ENCODE results near the gene ACYP2. TPM values are rescaled to one million over a fixed set of nuclear protein-coding genes. Genes with fewer than 3 reads are reported as not detected.
A peak's percentile ranks its signal among the peaks of the same experiment; 100 is the strongest.
"Not testable (repeated sequence)": the region's sequence is repeated elsewhere in the genome, so short reads cannot be mapped to it uniquely, and the experiment has no call there.

Gene ACYP2
- polyA plus RNA-seq, 4 donors: 18.2 to 22.6 (median 20.5) TPM

- DNase-seq (ENCODE audit: low read depth in 4 of 4, low spot score in 2 of 4): no peak
These were observed 144.2 kb downstream of the ACYP2 start for GRCh38 chr2:54259413-54260240.

GRCh38 chr2:54260241-54260595 lies 144.8 kb downstream of the ACYP2 start:
- DNase-seq (ENCODE audit: low read depth in 4 of 4, low spot score in 2 of 4): no peak

DNA sequence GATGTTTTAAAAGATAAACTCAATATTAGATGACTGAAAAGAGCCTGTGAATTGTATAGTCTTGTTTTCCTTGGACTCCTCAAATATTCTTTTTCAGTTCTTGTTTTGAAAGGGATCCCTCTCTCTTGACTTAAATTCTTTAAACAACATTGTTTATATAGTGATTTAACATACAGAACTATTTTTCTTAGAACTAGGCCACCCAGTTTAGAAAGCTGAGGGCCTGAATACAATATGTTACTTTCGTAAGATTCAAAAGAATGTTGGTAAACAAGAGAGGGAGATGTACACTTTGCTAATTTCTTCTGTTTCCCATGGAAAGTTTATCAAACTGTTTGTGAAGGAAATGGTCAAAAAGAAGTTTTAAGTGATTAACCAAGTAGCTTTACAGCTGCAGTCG lies 146.1 kb downstream of the ACYP2 start:
- DNase-seq (ENCODE audit: low read depth in 4 of 4, low spot score in 2 of 4): peak in 1 of 4 donors; percentile 3

DNA sequence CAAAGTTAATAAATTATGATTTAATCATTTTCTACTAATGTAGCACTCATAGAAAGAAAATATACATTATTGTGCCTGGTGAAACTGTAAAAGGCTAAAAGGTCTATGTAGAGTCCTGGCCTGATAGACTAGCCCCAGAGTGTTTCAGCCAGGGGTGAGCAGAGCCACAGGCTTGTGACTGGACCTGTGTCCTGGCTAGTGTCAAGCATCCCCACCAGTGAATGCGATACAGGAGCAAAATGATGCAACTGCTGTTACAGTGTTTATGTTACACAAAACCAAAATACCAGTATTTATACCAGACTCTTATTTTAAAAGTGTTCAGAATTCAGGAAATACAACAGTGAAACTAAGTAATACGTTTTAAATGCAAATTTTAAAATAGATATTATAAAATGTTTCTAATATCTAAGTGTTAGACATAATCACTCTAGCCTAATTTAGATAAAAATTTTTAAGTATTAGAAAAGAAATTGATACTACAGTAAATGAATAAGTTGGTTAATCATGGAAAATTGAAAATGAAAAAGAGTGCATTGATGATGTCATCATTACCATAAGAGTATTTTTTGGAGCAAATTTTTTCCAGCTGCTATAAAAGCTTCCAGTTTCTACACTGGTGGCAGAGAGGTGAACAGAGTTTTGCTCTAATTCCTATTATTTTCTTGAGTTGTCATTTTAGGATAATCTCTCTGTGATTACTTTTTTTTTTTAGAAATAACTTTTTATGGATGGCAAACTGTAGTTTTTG lies 146.8 kb downstream of the ACYP2 start:
- no peak for DNase-seq (ENCODE audit: low read depth in 4 of 4, low spot score in 2 of 4)

DNA sequence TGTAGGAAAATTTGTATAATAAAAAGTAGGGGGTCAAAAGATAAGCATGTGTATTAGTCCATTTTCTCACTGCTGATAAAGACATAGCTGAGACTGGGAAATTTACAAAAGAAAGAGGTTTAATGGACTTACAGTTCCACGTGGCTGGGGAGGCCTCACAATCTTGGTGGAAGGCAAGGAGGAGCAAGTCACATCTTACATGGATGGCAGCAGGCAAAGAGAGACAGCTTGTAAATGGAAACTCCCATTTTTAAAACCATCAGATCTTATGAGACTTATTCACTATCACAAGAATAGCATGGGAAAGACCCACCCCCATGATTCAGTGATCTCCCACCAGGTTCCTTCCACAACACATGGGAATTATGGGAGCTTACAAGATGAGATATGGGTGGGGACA lies 149.7 kb downstream of the ACYP2 start:
- DNase-seq (ENCODE audit: low read depth in 4 of 4, low spot score in 2 of 4): not testable (repeated sequence)

DNA sequence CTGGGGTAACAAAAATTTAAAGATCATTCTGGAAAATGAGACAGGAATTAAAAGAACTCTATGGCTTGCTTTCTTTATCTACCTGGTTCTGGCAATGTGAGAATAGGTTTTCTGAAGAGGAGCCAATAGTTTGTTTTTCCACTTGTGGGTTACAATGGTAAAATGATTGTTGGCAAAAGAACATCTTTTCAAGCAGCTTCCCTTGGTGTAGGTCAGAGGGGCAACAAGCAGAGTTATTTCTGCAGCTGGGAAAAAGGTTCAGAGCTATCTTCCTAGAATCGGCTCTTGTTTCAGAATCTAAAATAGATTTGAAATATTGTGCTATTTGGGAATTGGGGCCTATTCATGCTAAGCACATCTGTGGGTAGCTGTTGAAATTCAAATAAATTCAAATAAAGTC lies 152.2 kb downstream of the ACYP2 start:
- DNase-seq (ENCODE audit: low read depth in 4 of 4, low spot score in 2 of 4): no peak

DNA sequence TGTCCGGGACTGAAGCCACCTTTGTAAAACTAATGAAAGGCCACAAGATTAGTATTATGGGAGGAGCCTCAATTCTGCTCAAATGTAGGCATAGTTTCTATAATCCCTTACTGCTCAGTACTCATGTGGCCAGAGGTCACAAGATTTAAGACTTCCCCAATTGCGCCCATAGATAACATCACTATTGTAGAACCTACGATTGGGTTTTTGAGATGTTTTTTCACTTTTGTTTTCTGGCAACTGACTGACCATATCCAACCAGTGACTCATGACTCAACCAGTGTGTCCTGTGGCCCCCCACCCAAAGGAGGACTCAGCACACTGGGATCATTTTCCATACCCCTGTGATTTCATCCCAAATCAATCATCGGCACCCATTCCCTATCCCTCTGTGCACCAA lies 155.8 kb downstream of the ACYP2 start:
- no peak for DNase-seq (ENCODE audit: low read depth in 4 of 4, low spot score in 2 of 4)

DNA sequence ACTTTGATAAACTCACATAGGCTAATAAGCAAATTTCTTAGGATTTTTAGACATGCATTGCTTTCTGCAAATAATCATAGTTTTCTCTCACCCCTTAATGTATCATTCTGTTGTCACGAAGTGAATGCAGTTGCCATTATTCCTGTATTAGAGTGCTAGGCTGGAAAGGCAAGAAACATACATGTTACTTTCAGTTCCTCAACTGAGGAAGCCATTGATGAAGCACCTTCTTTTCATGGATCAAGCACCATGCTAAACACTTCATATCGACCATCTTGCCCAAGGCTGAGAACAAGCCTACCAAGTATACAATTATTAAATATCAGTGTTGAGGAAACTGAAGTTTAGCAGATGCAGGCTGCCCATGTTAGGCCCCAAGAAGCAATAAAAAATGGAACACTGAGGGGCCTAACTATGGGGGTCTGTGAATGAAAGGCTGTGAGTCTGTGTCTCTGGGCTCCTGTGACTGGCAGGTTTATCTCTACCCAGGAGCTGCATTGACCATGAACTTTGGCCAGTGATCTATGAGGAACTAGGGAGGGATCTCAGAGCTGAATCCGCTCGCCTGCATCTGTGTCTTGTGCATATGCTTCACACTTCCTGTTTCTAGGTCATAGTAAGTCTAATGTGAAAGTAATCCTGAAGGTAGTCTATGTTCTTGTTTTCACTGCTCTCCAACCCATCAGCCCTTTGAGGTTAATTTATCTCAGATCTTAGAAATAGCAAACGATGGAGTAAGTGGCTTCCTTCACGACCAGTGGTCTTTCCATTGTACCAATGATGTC lies 156.6 kb downstream of the ACYP2 start:
- DNase-seq (ENCODE audit: low read depth in 4 of 4, low spot score in 2 of 4): no peak

GRCh38 chr2:54274781-54275242 lies 159.4 kb downstream of the ACYP2 start:
- no peak for DNase-seq (ENCODE audit: low read depth in 4 of 4, low spot score in 2 of 4)

DNA sequence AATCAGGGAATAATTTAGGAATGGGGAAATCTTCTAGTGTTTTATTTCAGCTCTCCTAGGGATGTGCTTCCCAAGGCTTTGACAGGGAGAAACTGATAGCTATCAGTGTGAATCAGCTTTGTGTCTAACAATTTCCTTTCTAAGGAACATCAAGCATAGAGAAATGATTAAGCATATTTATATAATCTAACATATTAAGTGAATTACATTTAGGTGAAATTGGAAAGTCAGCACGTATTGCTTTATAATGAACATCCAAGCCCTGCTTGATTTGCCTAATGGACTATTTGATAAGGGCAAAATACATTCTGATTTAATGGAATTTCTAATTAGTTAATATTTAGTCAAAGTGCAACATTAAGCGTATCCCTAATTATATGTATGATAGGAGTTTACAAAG lies 160.1 kb downstream of the ACYP2 start:
- no peak for DNase-seq (ENCODE audit: low read depth in 4 of 4, low spot score in 2 of 4)

- no peak for DNase-seq (ENCODE audit: low read depth in 4 of 4, low spot score in 2 of 4)
These were observed 164.0 kb downstream of the ACYP2 start for GRCh38 chr2:54279385-54279784.

GRCh38 chr2:54284826-54285225 lies 169.4 kb downstream of the ACYP2 start:
- DNase-seq (ENCODE audit: low read depth in 4 of 4, low spot score in 2 of 4): no peak

GRCh38 chr2:54285451-54285850 lies 170.0 kb downstream of the ACYP2 start:
- no peak for DNase-seq (ENCODE audit: low read depth in 4 of 4, low spot score in 2 of 4)

GRCh38 chr2:54287532-54287931 lies 172.1 kb downstream of the ACYP2 start:
- DNase-seq (ENCODE audit: low read depth in 4 of 4, low spot score in 2 of 4): no peak

DNA sequence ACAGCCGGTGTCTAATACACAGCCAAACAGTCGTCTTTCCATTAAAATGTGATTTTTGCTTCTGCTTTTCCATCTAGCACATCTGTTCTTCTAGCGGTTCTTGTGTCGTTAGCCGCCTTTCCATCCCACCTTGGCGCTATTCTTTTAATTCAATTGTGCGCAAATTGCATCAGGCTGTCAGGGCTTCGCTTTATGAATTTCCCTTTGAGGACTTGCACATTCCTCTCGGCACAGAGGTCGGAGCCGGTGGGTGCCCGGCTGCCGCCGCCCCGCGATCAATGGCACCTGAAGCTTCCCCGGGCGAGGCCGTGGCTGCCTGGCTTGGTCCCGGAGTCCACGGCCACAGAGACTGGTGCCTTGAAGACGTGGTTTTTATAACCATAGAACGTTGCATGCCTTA lies 174.5 kb downstream of the ACYP2 start:
- DNase-seq (ENCODE audit: low read depth in 4 of 4, low spot score in 2 of 4): no peak

- DNase-seq (ENCODE audit: low read depth in 4 of 4, low spot score in 2 of 4): no peak
These were observed 175.1 kb downstream of the ACYP2 start for GRCh38 chr2:54290356-54291025.

DNA sequence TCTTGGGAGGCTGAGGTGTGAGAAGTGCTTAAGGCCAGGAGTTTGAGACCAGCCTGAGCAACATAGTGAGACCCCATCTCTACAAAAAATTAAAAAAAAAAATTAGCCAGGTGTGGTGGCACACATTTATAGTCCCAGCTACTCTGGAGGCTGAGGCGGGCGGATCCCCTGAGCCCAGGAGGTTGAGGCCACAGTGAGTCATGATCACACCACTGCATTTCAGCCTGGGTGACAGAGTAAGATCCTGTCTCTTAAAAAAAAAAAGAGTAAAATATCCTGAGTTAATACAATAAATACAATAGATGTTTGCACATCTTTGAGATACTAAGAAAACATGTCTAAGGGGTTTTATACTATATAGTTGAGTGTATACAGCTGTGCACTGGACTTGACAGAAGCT lies 179.2 kb downstream of the ACYP2 start:
- DNase-seq (ENCODE audit: low read depth in 4 of 4, low spot score in 2 of 4): not testable (repeated sequence)

GRCh38 chr2:54295911-54296310 lies 180.5 kb downstream of the ACYP2 start:
- peak; percentile 30 to 62 (median 50) for DNase-seq (ENCODE audit: low read depth in 4 of 4, low spot score in 2 of 4)

GRCh38 chr2:54298514-54298913 lies 183.1 kb downstream of the ACYP2 start:
- DNase-seq (ENCODE audit: low read depth in 4 of 4, low spot score in 2 of 4): no peak

DNA sequence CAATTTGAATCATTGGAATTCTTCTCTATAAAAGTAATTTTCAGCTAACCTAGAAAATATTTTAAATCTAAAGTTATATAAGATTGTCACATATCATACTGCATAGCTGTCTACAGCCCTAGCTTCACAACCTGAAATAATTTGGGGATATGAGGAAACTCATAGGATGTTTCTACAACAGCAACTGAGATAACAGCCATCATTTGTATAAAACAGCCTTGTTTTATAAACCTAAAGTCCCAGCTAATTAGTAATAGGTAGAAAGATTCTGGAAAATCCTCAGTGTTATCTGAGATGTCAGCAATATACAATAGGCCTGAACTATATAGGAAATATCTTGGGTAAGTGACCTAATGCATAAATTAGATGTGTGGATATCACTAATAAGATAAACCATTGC lies 188.2 kb downstream of the ACYP2 start:
- no peak for DNase-seq (ENCODE audit: low read depth in 4 of 4, low spot score in 2 of 4)

GRCh38 chr2:54306556-54306955 lies 191.1 kb downstream of the ACYP2 start:
- no peak for DNase-seq (ENCODE audit: low read depth in 4 of 4, low spot score in 2 of 4)

All from left renal cortex interstitium (tissue), 4 donors.